ENCODE results near the gene USP4.
"Not testable (repeated sequence)": the region's sequence is repeated elsewhere in the genome, so short reads cannot be mapped to it uniquely, and the experiment has no call there.

Gene USP4

GRCh38 chr3:49357443-49358216 is 17.8 kb upstream of the USP4 start:
- H3K9me3 ChIP-seq (replicated peaks in 1 of 2; ENCODE audit: control insufficient read depth in 2 of 2, insufficient read depth in 1 of 2, low read depth in 1 of 2, low read length in 2 of 2); H2BK120ac ChIP-seq (ENCODE audit: low read depth, low read length); H2BK15ac ChIP-seq (ENCODE audit: low read length); H2BK12ac ChIP-seq (ENCODE audit: low read length); H2BK5ac ChIP-seq (ENCODE audit: low read length); H4K8ac ChIP-seq (ENCODE audit: low read depth, low read length); H3K27me3 ChIP-seq (ENCODE audit: control insufficient read depth in 3 of 3, insufficient read depth in 3 of 3, low read depth in 1 of 3, low read length in 3 of 3); H4K91ac ChIP-seq (ENCODE audit: low read depth, low read length, poor library complexity); H3K4ac ChIP-seq (ENCODE audit: low read length); H3K79me1 ChIP-seq (ENCODE audit: low read depth, low read length): not testable (repeated sequence)
- H3K27ac ChIP-seq (replicated peaks; ENCODE audit: low read length) = peak overlapping the region; percentile 65
- peaks cover 24 to 61% of the 10 kb centered on the region in 2 donors for H3K36me3 ChIP-seq (replicated peaks in 1 of 2; ENCODE audit: control insufficient read depth in 2 of 2, insufficient read depth in 2 of 2, low read length in 2 of 2)
- H3K14ac ChIP-seq (ENCODE audit: low read length) = peak overlapping the region; percentile 84
- peak overlapping the region; percentile 91 for H3K18ac ChIP-seq (ENCODE audit: low read length)
- H3K4me2 ChIP-seq (ENCODE audit: insufficient read depth, low read length, poor library complexity, severe bottlenecking) = peak overlapping the region; percentile 91
- WGBS, 2 donors (ENCODE audit: extremely low coverage in 2 of 2, insufficient read length in 2 of 2, insufficient replicate concordance in 1 of 2) = no CpG with 5 or more reads among the region's 63 CpGs
- H2AK5ac ChIP-seq (ENCODE audit: low read depth, low read length) = peak overlapping the region; percentile 32
- peak overlapping the region; percentile 83 for H3K9ac ChIP-seq (ENCODE audit: low read depth, low read length, poor library complexity)
- DNase-seq (ENCODE audit: low spot score) = peak; percentile 18
- peak overlapping the region; percentile 88 for H2AFZ ChIP-seq (ENCODE audit: low read length)
- H3K4me3 ChIP-seq (ENCODE audit: low read length in 2 of 2) = peak overlapping the region; percentile 89 to 96
- H3K4me1 ChIP-seq (ENCODE audit: control insufficient read depth in 2 of 2, insufficient read depth in 1 of 2, low read depth in 1 of 2, low read length in 2 of 2) = peaks cover 7 to 10% of the 10 kb centered on the region in 2 donors
- H3K23ac ChIP-seq (ENCODE audit: low read depth, low read length, poor library complexity) = peak overlapping the region; percentile 98

- H3K4ac ChIP-seq (ENCODE audit: low read length); H3K18ac ChIP-seq (ENCODE audit: low read length); H2BK5ac ChIP-seq (ENCODE audit: low read length); H3K9ac ChIP-seq (ENCODE audit: low read depth, low read length, poor library complexity); H2AFZ ChIP-seq (ENCODE audit: low read length); H2BK15ac ChIP-seq (ENCODE audit: low read length); H3K9me3 ChIP-seq (replicated peaks in 1 of 2; ENCODE audit: control insufficient read depth in 2 of 2, insufficient read depth in 1 of 2, low read depth in 1 of 2, low read length in 2 of 2); H4K91ac ChIP-seq (ENCODE audit: low read depth, low read length, poor library complexity); H3K27me3 ChIP-seq (ENCODE audit: control insufficient read depth in 3 of 3, insufficient read depth in 3 of 3, low read depth in 1 of 3, low read length in 3 of 3); H3K14ac ChIP-seq (ENCODE audit: low read length); H3K27ac ChIP-seq (replicated peaks; ENCODE audit: low read length); H3K79me1 ChIP-seq (ENCODE audit: low read depth, low read length); H2BK12ac ChIP-seq (ENCODE audit: low read length); H2BK120ac ChIP-seq (ENCODE audit: low read depth, low read length); H2AK5ac ChIP-seq (ENCODE audit: low read depth, low read length); H4K8ac ChIP-seq (ENCODE audit: low read depth, low read length); H3K23ac ChIP-seq (ENCODE audit: low read depth, low read length, poor library complexity); DNase-seq (ENCODE audit: low spot score): not testable (repeated sequence)
- H3K36me3 ChIP-seq (replicated peaks in 1 of 2; ENCODE audit: control insufficient read depth in 2 of 2, insufficient read depth in 2 of 2, low read length in 2 of 2) = peaks cover 20 to 55% of the 10 kb centered on the region in 2 donors
- peak overlapping the region in 1 of 2 donors; percentile 89 for H3K4me3 ChIP-seq (ENCODE audit: low read length in 2 of 2)
- peak overlapping the region; percentile 91 for H3K4me2 ChIP-seq (ENCODE audit: insufficient read depth, low read length, poor library complexity, severe bottlenecking)
- WGBS, 2 donors (ENCODE audit: extremely low coverage in 2 of 2, insufficient read length in 2 of 2, insufficient replicate concordance in 1 of 2) = no CpG with 5 or more reads among the region's 10 CpGs
- peaks cover 7 to 13% of the 10 kb centered on the region in 2 donors for H3K4me1 ChIP-seq (ENCODE audit: control insufficient read depth in 2 of 2, insufficient read depth in 1 of 2, low read depth in 1 of 2, low read length in 2 of 2)
These were observed 17.2 kb upstream of the USP4 start for GRCh38 chr3:49357095-49357442.

- Histone ChIP-seq H3K18ac (ENCODE audit: low read length) (no peak overlapping the region), H3K4me2 (ENCODE audit: insufficient read depth, low read length, poor library complexity, severe bottlenecking) (no peak overlapping the region), H2BK5ac (ENCODE audit: low read length) (no peak overlapping the region), H4K91ac (ENCODE audit: low read depth, low read length, poor library complexity) (no peak overlapping the region), H2AK5ac (ENCODE audit: low read depth, low read length) (no peak overlapping the region), H3K79me1 (ENCODE audit: low read depth, low read length) (peaks cover 1% of the 10 kb centered on the region), H2BK12ac (ENCODE audit: low read length) (no peak overlapping the region), H3K4me1 (ENCODE audit: control insufficient read depth in 2 of 2, insufficient read depth in 1 of 2, low read depth in 1 of 2, low read length in 2 of 2) (peaks cover 3 to 10% of the 10 kb centered on the region in 2 donors), H4K8ac (ENCODE audit: low read depth, low read length) (no peak overlapping the region), H2AFZ (ENCODE audit: low read length) (no peak overlapping the region), H3K36me3 (replicated peaks in 1 of 2; ENCODE audit: control insufficient read depth in 2 of 2, insufficient read depth in 2 of 2, low read length in 2 of 2) (peaks cover 9 to 21% of the 10 kb centered on the region in 2 donors), H2BK15ac (ENCODE audit: low read length) (no peak overlapping the region), H3K27me3 (ENCODE audit: control insufficient read depth in 3 of 3, insufficient read depth in 3 of 3, low read depth in 1 of 3, low read length in 3 of 3) (no peaks in the 10 kb centered on the region), H3K9ac (ENCODE audit: low read depth, low read length, poor library complexity) (no peak overlapping the region), H3K23ac (ENCODE audit: low read depth, low read length, poor library complexity) (no peak overlapping the region), H2BK120ac (ENCODE audit: low read depth, low read length) (no peak overlapping the region), H3K4me3 (ENCODE audit: low read length in 2 of 2) (no peak overlapping the region), H3K4ac (ENCODE audit: low read length) (no peak overlapping the region), H3K9me3 (replicated peaks in 1 of 2; ENCODE audit: control insufficient read depth in 2 of 2, insufficient read depth in 1 of 2, low read depth in 1 of 2, low read length in 2 of 2) (peaks cover 0 to 4% of the 10 kb centered on the region in 2 donors), H3K27ac (replicated peaks; ENCODE audit: low read length) (no peak overlapping the region), H3K14ac (ENCODE audit: low read length) (no peak overlapping the region)
- no peak for DNase-seq (ENCODE audit: low spot score)
- no CpG with 5 or more reads among the region's 5 CpGs for WGBS, 2 donors (ENCODE audit: extremely low coverage in 2 of 2, insufficient read length in 2 of 2, insufficient replicate concordance in 1 of 2)
These were observed 13.1 kb upstream of the USP4 start for GRCh38 chr3:49352890-49353421.

- Histone ChIP-seq H2BK15ac (ENCODE audit: low read length) (no peak overlapping the region), H4K8ac (ENCODE audit: low read depth, low read length) (no peak overlapping the region), H3K4ac (ENCODE audit: low read length) (no peak overlapping the region), H3K4me2 (ENCODE audit: insufficient read depth, low read length, poor library complexity, severe bottlenecking) (no peak overlapping the region), H3K14ac (ENCODE audit: low read length) (no peak overlapping the region), H3K36me3 (replicated peaks in 1 of 2; ENCODE audit: control insufficient read depth in 2 of 2, insufficient read depth in 2 of 2, low read length in 2 of 2) (peaks cover 9 to 18% of the 10 kb centered on the region in 2 donors), H3K18ac (ENCODE audit: low read length) (no peak overlapping the region), H3K27ac (replicated peaks; ENCODE audit: low read length) (no peak overlapping the region), H3K4me3 (ENCODE audit: low read length in 2 of 2) (no peak overlapping the region), H3K27me3 (ENCODE audit: control insufficient read depth in 3 of 3, insufficient read depth in 3 of 3, low read depth in 1 of 3, low read length in 3 of 3) (no peaks in the 10 kb centered on the region), H3K9ac (ENCODE audit: low read depth, low read length, poor library complexity) (no peak overlapping the region), H2AFZ (ENCODE audit: low read length) (peak overlapping the region; percentile 83), H3K79me1 (ENCODE audit: low read depth, low read length) (peaks cover 1% of the 10 kb centered on the region), H2BK5ac (ENCODE audit: low read length) (no peak overlapping the region), H3K9me3 (replicated peaks in 1 of 2; ENCODE audit: control insufficient read depth in 2 of 2, insufficient read depth in 1 of 2, low read depth in 1 of 2, low read length in 2 of 2) (peaks cover 0 to 4% of the 10 kb centered on the region in 2 donors), H2BK120ac (ENCODE audit: low read depth, low read length) (no peak overlapping the region), H2AK5ac (ENCODE audit: low read depth, low read length) (no peak overlapping the region), H4K91ac (ENCODE audit: low read depth, low read length, poor library complexity) (no peak overlapping the region), H2BK12ac (ENCODE audit: low read length) (no peak overlapping the region), H3K23ac (ENCODE audit: low read depth, low read length, poor library complexity) (no peak overlapping the region), H3K4me1 (ENCODE audit: control insufficient read depth in 2 of 2, insufficient read depth in 1 of 2, low read depth in 1 of 2, low read length in 2 of 2) (peaks cover 3 to 7% of the 10 kb centered on the region in 2 donors)
- no CpG with 5 or more reads among the region's 2 CpGs for WGBS, 2 donors (ENCODE audit: extremely low coverage in 2 of 2, insufficient read length in 2 of 2, insufficient replicate concordance in 1 of 2)
- no peak for DNase-seq (ENCODE audit: low spot score)
These were observed 12.4 kb upstream of the USP4 start for GRCh38 chr3:49352281-49352680.
